Measurements from ENCODE around the gene HTR3E. TPM values are rescaled to one million over a fixed set of nuclear protein-coding genes. Genes with fewer than 3 reads are reported as not detected.

HTR3E gene
- total RNA-seq, 1 experiment from 2014 or later, result not detected

DNA sequence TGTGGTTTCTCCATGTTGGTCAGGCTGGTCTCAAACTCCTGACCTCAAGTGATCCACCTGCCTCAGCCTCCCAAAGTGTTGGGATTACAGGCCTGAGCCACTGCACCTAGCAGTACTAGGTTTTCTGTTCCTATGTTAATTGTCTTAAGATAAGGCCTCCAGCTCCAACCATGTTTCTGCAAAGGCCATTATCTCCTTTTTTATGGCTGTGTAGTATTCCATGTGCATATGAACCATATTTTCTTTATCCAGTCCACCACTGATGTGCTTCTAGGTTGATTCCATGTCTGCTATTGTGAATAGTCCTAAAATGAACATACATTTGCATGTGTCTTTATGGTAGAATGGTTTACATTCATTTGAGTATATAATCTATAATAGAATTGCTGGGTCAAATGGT, 34.2 kb upstream of the HTR3E start:
- Mint-ChIP-seq H3K9me3 (no peaks in the 10 kb centered on the region), H3K36me3 (no peaks in the 10 kb centered on the region), H3K27ac (no peak overlapping the region), H3K4me3 (no peak overlapping the region), H3K4me1 (0 out of 2 replicates have a peak, but pooled peaks cover 3% of the 10 kb centered on the region), H3K27me3 (ENCODE audit: low read depth) (no peaks in the 10 kb centered on the region)
- TF ChIP-seq, protein P1, sequence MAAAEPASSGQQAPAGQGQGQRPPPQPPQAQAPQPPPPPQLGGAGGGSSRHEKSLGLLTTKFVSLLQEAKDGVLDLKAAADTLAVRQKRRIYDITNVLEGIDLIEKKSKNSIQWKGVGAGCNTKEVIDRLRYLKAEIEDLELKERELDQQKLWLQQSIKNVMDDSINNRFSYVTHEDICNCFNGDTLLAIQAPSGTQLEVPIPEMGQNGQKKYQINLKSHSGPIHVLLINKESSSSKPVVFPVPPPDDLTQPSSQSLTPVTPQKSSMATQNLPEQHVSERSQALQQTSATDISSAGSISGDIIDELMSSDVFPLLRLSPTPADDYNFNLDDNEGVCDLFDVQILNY (CRISPR knock-in tag; IDR thresholded peaks at IDR 0.05), result no peak
- TF ChIP-seq, protein P2, sequence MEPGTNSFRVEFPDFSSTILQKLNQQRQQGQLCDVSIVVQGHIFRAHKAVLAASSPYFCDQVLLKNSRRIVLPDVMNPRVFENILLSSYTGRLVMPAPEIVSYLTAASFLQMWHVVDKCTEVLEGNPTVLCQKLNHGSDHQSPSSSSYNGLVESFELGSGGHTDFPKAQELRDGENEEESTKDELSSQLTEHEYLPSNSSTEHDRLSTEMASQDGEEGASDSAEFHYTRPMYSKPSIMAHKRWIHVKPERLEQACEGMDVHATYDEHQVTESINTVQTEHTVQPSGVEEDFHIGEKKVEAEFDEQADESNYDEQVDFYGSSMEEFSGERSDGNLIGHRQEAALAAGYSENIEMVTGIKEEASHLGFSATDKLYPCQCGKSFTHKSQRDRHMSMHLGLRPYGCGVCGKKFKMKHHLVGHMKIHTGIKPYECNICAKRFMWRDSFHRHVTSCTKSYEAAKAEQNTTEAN (CRISPR knock-in tag; IDR thresholded peaks at IDR 0.05), result no peak
- DNase-seq (ENCODE audit: low spot score) (no peak), ATAC-seq (no peak)
- ChIA-PET CTCF (no interaction called here), POLR2A (no interaction called here)

DNA sequence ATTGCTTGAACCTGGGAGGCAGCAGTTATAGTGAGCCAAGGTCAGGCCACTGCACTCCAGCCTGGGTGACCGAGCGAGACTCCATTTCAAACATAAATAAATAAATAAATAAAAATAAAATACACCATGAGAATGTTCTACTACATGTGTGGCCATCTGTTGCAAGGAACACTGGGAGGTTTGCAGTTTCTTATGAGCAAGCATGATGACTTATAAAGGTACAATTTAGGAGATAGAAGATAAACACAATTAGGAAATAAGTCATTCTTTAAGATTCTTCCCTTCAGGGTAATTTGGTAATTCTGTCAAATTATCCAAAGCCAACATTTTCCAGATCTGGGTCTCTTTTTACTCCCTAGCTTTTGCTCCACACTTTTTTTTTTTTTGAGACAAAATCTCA, 30.7 kb upstream of the HTR3E start:
- no peak overlapping the region for H3K27ac Mint-ChIP-seq
- H3K4me3 Mint-ChIP-seq, result no peak overlapping the region
- POLR2A ChIA-PET, result no interaction called here
- DNase-seq (ENCODE audit: low spot score), result no peak
- no peaks in the 10 kb centered on the region; the same call in 1 of the 2 replicates for H3K27me3 Mint-ChIP-seq (ENCODE audit: low read depth)
- peaks cover 9% of the 10 kb centered on the region for H3K9me3 Mint-ChIP-seq
- peaks cover 8% of the 10 kb centered on the region for H3K36me3 Mint-ChIP-seq
- TF ChIP-seq ZNF138 (CRISPR knock-in tag; conservative IDR thresholded peaks at IDR 0.05), result no peak
- TF ChIP-seq ATF1 (CRISPR knock-in tag; IDR thresholded peaks at IDR 0.05), result no peak
- TF ChIP-seq GABPB1 (CRISPR knock-in tag; IDR thresholded peaks at IDR 0.05), result no peak
- TF ChIP-seq, protein P3, sequence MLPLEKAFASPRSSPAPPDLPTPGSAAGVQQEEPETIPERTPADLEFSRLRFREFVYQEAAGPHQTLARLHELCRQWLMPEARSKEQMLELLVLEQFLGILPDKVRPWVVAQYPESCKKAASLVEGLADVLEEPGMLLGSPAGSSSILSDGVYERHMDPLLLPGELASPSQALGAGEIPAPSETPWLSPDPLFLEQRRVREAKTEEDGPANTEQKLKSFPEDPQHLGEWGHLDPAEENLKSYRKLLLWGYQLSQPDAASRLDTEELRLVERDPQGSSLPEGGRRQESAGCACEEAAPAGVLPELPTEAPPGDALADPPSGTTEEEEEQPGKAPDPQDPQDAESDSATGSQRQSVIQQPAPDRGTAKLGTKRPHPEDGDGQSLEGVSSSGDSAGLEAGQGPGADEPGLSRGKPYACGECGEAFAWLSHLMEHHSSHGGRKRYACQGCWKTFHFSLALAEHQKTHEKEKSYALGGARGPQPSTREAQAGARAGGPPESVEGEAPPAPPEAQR (CRISPR knock-in tag; IDR thresholded peaks at IDR 0.05), result no peak
- no peak for ATAC-seq
- no peaks in the 10 kb centered on the region for H3K4me1 Mint-ChIP-seq
- CTCF ChIA-PET, result no interaction called here

DNA sequence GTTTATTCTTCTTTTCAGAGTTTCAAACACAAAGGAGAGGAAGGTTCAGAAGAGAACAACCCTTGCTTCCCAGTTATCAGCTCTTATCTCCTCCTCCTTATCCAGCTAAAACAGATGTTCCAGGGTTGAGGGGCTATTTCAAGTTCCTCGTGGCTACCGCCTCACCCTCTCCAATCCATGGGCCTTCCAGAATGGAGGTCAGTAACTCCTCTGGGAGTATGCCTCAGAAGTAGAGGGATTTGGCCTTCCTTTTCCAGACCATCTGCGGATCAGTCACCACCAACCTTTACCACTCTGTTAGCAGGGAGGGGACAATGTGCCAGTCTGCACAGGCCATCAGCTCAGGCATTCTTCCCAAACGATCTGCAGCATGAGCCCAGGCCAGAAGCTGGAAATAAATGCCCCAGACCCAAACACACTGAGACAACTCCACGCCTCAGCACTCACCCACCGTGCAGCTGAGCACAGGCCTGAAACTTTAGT, 29.2 kb upstream of the HTR3E start:
- Mint-ChIP-seq H3K4me3 (no peak overlapping the region), H3K9me3 (peaks cover 10% of the 10 kb centered on the region), H3K27me3 (ENCODE audit: low read depth) (no peaks in the 10 kb centered on the region; the same call in 1 of the 2 replicates), H3K36me3 (peaks cover 8% of the 10 kb centered on the region), H3K27ac (no peak overlapping the region), H3K4me1 (no peaks in the 10 kb centered on the region)
- ChIA-PET POLR2A (no interaction called here), CTCF (interaction anchor here (0.8 kb wide), 1 partner anchor 8 kb away, joined by 3 read pairs; no protein-coding TSS in a partner anchor)
- ATAC-seq (no peak), DNase-seq (ENCODE audit: low spot score) (no peak)
- TF ChIP-seq, protein P4, sequence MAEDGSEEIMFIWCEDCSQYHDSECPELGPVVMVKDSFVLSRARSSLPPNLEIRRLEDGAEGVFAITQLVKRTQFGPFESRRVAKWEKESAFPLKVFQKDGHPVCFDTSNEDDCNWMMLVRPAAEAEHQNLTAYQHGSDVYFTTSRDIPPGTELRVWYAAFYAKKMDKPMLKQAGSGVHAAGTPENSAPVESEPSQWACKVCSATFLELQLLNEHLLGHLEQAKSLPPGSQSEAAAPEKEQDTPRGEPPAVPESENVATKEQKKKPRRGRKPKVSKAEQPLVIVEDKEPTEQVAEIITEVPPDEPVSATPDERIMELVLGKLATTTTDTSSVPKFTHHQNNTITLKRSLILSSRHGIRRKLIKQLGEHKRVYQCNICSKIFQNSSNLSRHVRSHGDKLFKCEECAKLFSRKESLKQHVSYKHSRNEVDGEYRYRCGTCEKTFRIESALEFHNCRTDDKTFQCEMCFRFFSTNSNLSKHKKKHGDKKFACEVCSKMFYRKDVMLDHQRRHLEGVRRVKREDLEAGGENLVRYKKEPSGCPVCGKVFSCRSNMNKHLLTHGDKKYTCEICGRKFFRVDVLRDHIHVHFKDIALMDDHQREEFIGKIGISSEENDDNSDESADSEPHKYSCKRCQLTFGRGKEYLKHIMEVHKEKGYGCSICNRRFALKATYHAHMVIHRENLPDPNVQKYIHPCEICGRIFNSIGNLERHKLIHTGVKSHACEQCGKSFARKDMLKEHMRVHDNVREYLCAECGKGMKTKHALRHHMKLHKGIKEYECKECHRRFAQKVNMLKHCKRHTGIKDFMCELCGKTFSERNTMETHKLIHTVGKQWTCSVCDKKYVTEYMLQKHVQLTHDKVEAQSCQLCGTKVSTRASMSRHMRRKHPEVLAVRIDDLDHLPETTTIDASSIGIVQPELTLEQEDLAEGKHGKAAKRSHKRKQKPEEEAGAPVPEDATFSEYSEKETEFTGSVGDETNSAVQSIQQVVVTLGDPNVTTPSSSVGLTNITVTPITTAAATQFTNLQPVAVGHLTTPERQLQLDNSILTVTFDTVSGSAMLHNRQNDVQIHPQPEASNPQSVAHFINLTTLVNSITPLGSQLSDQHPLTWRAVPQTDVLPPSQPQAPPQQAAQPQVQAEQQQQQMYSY (CRISPR knock-in tag; IDR thresholded peaks at IDR 0.05), result no peak
- TF ChIP-seq SMAD4 (CRISPR knock-in tag; IDR thresholded peaks at IDR 0.05), result no peak
- TF ChIP-seq NR2C2 (CRISPR knock-in tag; IDR thresholded peaks at IDR 0.05), result no peak
- no peak for TF ChIP-seq SOX15 (CRISPR knock-in tag; IDR thresholded peaks at IDR 0.05)
- TF ChIP-seq, protein P3 (CRISPR knock-in tag; IDR thresholded peaks at IDR 0.05), result no peak
- TF ChIP-seq ZNF232 (CRISPR knock-in tag; IDR thresholded peaks at IDR 0.05), result no peak
- TF ChIP-seq, protein P5, sequence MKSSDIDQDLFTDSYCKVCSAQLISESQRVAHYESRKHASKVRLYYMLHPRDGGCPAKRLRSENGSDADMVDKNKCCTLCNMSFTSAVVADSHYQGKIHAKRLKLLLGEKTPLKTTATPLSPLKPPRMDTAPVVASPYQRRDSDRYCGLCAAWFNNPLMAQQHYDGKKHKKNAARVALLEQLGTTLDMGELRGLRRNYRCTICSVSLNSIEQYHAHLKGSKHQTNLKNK (CRISPR knock-in tag; IDR thresholded peaks at IDR 0.05), result no peak
- no peak for TF ChIP-seq NFATC4 (CRISPR knock-in tag; IDR thresholded peaks at IDR 0.05)
- TF ChIP-seq, protein P6, sequence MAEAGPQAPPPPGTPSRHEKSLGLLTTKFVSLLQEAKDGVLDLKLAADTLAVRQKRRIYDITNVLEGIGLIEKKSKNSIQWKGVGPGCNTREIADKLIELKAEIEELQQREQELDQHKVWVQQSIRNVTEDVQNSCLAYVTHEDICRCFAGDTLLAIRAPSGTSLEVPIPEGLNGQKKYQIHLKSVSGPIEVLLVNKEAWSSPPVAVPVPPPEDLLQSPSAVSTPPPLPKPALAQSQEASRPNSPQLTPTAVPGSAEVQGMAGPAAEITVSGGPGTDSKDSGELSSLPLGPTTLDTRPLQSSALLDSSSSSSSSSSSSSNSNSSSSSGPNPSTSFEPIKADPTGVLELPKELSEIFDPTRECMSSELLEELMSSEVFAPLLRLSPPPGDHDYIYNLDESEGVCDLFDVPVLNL (CRISPR knock-in tag; IDR thresholded peaks at IDR 0.05; ENCODE audit: borderline replicate concordance, low read depth), result no peak
- TF ChIP-seq, protein P7, sequence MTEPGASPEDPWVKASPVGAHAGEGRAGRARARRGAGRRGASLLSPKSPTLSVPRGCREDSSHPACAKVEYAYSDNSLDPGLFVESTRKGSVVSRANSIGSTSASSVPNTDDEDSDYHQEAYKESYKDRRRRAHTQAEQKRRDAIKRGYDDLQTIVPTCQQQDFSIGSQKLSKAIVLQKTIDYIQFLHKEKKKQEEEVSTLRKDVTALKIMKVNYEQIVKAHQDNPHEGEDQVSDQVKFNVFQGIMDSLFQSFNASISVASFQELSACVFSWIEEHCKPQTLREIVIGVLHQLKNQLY (CRISPR knock-in tag; IDR thresholded peaks at IDR 0.05), result no peak
- no peak for TF ChIP-seq ZNF219 (CRISPR knock-in tag; IDR thresholded peaks at IDR 0.05; ENCODE audit: borderline replicate concordance)
- no peak for TF ChIP-seq GRHL2 (CRISPR knock-in tag; IDR thresholded peaks at IDR 0.05; ENCODE audit: insufficient replicate concordance, severe bottlenecking)
- TF ChIP-seq, protein P8, sequence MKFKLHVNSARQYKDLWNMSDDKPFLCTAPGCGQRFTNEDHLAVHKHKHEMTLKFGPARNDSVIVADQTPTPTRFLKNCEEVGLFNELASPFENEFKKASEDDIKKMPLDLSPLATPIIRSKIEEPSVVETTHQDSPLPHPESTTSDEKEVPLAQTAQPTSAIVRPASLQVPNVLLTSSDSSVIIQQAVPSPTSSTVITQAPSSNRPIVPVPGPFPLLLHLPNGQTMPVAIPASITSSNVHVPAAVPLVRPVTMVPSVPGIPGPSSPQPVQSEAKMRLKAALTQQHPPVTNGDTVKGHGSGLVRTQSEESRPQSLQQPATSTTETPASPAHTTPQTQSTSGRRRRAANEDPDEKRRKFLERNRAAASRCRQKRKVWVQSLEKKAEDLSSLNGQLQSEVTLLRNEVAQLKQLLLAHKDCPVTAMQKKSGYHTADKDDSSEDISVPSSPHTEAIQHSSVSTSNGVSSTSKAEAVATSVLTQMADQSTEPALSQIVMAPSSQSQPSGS (CRISPR knock-in tag; IDR thresholded peaks at IDR 0.05; ENCODE audit: borderline replicate concordance, low read depth), result no peak
- no peak for TF ChIP-seq FOXJ3 (CRISPR knock-in tag; IDR thresholded peaks at IDR 0.05; ENCODE audit: borderline replicate concordance)
